LNCaP clone FGC (cell line): ENCODE measurements around the gene LYRM4.

Experiments
- DNase-seq: peaks from one replicate; pipeline ENCODE4 v3.0.0-alpha.2; 2011; ENCODE audit warnings: low read depth
- H3K4me3 ChIP-seq: 2 replicates; pipeline ENCODE4 v1.5.1; 2011; ENCODE audit warnings: mild to moderate bottlenecking, low read depth, low read length, control low read depth
- CTCF ChIP-seq: IDR thresholded peaks from 2 replicates; pipeline ENCODE4 v1.5.1; 2012; ENCODE audit warnings: mild to moderate bottlenecking; ENCODE audit not compliant: control insufficient read depth, insufficient read depth; ENCODE audit errors: extremely low read depth

LYRM4 gene

GRCh38 chr6:5204376-5204775, 56.4 kb downstream of the LYRM4 start:
- no peak for TF ChIP-seq CTCF
- no peak for DNase-seq
- no peak overlapping the region for H3K4me3 ChIP-seq

GRCh38 chr6:5203546-5203945, 57.2 kb downstream of the LYRM4 start:
- DNase-seq: no peak
- no peak for TF ChIP-seq CTCF
- H3K4me3 ChIP-seq: no peak overlapping the region

- no peak for TF ChIP-seq CTCF
- no peak for DNase-seq
- H3K4me3 ChIP-seq: no peak overlapping the region
Measured at GRCh38 chr6:5202941-5203340, 57.8 kb downstream of the LYRM4 start.

GRCh38 chr6:5202206-5202605, 58.5 kb downstream of the LYRM4 start:
- DNase-seq: no peak
- no peak for TF ChIP-seq CTCF
- no peak overlapping the region for H3K4me3 ChIP-seq

GRCh38 chr6:5201271-5201670, 59.5 kb downstream of the LYRM4 start:
- H3K4me3 ChIP-seq: no peak overlapping the region
- no peak for TF ChIP-seq CTCF
- DNase-seq: no peak

- no peak for TF ChIP-seq CTCF
- no peak overlapping the region for H3K4me3 ChIP-seq
- DNase-seq: no peak
Measured at GRCh38 chr6:5199702-5200101, 61.0 kb downstream of the LYRM4 start.

- no peak for TF ChIP-seq CTCF
Measured at GRCh38 chr6:5199283-5199682, 61.5 kb downstream of the LYRM4 start.

More at GRCh38 chr6:5199283-5199682, 61.5 kb downstream of the LYRM4 start:
- DNase-seq: no peak
- H3K4me3 ChIP-seq: no peak overlapping the region
